ENCODE measurements around the gene TYROBP. TPM values are rescaled to one million over a fixed set of nuclear protein-coding genes. Genes with fewer than 3 reads are reported as not detected.

TYROBP gene
- total RNA-seq, 1 experiment from 2014 or later: not detected

DNA sequence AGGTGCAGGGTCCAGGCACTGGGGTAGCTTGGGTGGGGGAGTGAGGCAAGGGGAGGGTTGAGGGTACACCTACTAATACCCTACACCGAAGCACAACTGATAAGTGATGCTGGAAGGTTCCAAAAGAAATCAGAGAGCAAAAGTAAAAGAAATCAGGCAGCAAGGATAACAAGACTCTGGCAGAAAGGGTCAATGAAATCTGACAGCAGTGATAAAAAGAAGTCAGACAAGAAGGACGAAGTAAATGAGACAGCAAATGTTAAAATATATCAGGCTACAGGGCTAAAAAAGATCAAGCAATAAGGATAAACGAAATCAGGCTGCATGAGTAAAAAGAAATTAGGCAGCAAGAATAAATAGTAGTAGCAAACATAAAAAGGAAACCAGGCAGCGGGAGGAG, 32.7 kb upstream of the TYROBP start:
- POLR2A ChIA-PET: no interaction called here

DNA sequence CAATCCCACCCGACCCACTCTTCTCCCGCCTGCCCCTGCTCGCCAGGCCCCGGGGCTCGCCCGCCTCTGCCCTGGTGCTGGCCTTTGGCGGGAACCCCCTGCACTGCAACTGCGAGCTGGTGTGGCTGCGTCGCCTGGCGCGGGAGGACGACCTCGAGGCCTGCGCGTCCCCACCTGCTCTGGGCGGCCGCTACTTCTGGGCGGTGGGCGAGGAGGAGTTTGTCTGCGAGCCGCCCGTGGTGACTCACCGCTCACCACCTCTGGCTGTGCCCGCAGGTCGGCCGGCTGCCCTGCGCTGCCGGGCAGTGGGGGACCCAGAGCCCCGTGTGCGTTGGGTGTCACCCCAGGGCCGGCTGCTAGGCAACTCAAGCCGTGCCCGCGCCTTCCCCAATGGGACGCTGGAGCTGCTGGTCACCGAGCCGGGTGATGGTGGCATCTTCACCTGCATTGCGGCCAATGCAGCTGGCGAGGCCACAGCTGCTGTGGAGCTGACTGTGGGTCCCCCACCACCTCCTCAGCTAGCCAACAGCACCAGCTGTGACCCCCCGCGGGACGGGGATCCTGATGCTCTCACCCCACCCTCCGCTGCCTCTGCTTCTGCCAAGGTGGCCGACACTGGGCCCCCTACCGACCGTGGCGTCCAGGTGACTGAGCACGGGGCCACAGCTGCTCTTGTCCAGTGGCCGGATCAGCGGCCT, 32.1 kb upstream of the TYROBP start:
- no peak for TF ChIP-seq TCF7L2 (IDR thresholded peaks at IDR 0.05; ENCODE audit: low read depth, low read length)
- Histone ChIP-seq H3K4me3 (ENCODE audit: low read depth in 2 of 2, low read length in 2 of 2) (no peak overlapping the region), H3K27ac (ENCODE audit: low read length) (no peak overlapping the region), H3K36me3 (ENCODE audit: control insufficient read depth, insufficient read depth, low read length) (no peaks in the 10 kb centered on the region), H3K27me3 (ENCODE audit: control insufficient read depth, insufficient read depth, low read length) (no peaks in the 10 kb centered on the region), H3K4me1 (ENCODE audit: control insufficient read depth, insufficient read depth, low read length) (peaks cover 16% of the 10 kb centered on the region), H3K9me3 (ENCODE audit: control insufficient read depth, insufficient read depth, low read depth, low read length) (no peaks in the 10 kb centered on the region)
- no peak for DNase-seq (ENCODE audit: low read depth, low spot score)
- no TSS peak for BruUV-seq (replicated peaks)
- ATAC-seq: no peak
- POLR2A ChIA-PET: no interaction called here
- CTCF ChIA-PET: no interaction called here
- in situ Hi-C loops (cut with HindIII; ENCODE audit: low pct_unique_long_range_greater_than_20kb, low sequenced_read_pairs): no loop called here
- intact Hi-C loops (cut with micrococcal nuclease; ENCODE audit: unreplicated experiment): no loop called here

More for the DNA sequence above, 32.7 kb upstream of the TYROBP start:
- intact Hi-C loops (cut with micrococcal nuclease; ENCODE audit: unreplicated experiment) (no loop called here), in situ Hi-C loops (cut with HindIII; ENCODE audit: low pct_unique_long_range_greater_than_20kb, low sequenced_read_pairs) (no loop called here)
- BruUV-seq (replicated peaks): TSS peak; percentile 33
- DNase-seq (ENCODE audit: low read depth, low spot score) (no peak), ATAC-seq (no peak)
- H3K27me3 ChIP-seq (ENCODE audit: control insufficient read depth, insufficient read depth, low read length): no peaks in the 10 kb centered on the region
- H3K4me3 ChIP-seq (ENCODE audit: low read depth in 2 of 2, low read length in 2 of 2): no peak overlapping the region
- H3K9me3 ChIP-seq (ENCODE audit: control insufficient read depth, insufficient read depth, low read depth, low read length): no peaks in the 10 kb centered on the region
- no peak overlapping the region for H3K27ac ChIP-seq (ENCODE audit: low read length)
- CTCF ChIA-PET: interaction anchor here (0.7 kb wide), 1 partner anchor 71 kb away, joined by 3 read pairs; no protein-coding TSS in a partner anchor
- no peak for TF ChIP-seq POLR2AphosphoS5 (IDR thresholded peaks at IDR 0.05; ENCODE audit: low read depth, low read length)
- TF ChIP-seq, protein P1, sequence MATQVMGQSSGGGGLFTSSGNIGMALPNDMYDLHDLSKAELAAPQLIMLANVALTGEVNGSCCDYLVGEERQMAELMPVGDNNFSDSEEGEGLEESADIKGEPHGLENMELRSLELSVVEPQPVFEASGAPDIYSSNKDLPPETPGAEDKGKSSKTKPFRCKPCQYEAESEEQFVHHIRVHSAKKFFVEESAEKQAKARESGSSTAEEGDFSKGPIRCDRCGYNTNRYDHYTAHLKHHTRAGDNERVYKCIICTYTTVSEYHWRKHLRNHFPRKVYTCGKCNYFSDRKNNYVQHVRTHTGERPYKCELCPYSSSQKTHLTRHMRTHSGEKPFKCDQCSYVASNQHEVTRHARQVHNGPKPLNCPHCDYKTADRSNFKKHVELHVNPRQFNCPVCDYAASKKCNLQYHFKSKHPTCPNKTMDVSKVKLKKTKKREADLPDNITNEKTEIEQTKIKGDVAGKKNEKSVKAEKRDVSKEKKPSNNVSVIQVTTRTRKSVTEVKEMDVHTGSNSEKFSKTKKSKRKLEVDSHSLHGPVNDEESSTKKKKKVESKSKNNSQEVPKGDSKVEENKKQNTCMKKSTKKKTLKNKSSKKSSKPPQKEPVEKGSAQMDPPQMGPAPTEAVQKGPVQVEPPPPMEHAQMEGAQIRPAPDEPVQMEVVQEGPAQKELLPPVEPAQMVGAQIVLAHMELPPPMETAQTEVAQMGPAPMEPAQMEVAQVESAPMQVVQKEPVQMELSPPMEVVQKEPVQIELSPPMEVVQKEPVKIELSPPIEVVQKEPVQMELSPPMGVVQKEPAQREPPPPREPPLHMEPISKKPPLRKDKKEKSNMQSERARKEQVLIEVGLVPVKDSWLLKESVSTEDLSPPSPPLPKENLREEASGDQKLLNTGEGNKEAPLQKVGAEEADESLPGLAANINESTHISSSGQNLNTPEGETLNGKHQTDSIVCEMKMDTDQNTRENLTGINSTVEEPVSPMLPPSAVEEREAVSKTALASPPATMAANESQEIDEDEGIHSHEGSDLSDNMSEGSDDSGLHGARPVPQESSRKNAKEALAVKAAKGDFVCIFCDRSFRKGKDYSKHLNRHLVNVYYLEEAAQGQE (IDR thresholded peaks at IDR 0.05; ENCODE audit: insufficient read depth in 1 of 2, low read depth in 2 of 2, low read length in 1 of 2): no peak
- no peak for TF ChIP-seq TCF7L2 (IDR thresholded peaks at IDR 0.05; ENCODE audit: low read depth, low read length)
- TF ChIP-seq, protein P2, sequence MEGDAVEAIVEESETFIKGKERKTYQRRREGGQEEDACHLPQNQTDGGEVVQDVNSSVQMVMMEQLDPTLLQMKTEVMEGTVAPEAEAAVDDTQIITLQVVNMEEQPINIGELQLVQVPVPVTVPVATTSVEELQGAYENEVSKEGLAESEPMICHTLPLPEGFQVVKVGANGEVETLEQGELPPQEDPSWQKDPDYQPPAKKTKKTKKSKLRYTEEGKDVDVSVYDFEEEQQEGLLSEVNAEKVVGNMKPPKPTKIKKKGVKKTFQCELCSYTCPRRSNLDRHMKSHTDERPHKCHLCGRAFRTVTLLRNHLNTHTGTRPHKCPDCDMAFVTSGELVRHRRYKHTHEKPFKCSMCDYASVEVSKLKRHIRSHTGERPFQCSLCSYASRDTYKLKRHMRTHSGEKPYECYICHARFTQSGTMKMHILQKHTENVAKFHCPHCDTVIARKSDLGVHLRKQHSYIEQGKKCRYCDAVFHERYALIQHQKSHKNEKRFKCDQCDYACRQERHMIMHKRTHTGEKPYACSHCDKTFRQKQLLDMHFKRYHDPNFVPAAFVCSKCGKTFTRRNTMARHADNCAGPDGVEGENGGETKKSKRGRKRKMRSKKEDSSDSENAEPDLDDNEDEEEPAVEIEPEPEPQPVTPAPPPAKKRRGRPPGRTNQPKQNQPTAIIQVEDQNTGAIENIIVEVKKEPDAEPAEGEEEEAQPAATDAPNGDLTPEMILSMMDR (IDR thresholded peaks at IDR 0.05): no peak
- TF ChIP-seq SIN3A (IDR thresholded peaks at IDR 0.05; ENCODE audit: borderline replicate concordance, insufficient read depth, low read depth, low read length): no peak
- H3K36me3 ChIP-seq (ENCODE audit: control insufficient read depth, insufficient read depth, low read length): no peaks in the 10 kb centered on the region
- peaks cover 13% of the 10 kb centered on the region for H3K4me1 ChIP-seq (ENCODE audit: control insufficient read depth, insufficient read depth, low read length)

DNA sequence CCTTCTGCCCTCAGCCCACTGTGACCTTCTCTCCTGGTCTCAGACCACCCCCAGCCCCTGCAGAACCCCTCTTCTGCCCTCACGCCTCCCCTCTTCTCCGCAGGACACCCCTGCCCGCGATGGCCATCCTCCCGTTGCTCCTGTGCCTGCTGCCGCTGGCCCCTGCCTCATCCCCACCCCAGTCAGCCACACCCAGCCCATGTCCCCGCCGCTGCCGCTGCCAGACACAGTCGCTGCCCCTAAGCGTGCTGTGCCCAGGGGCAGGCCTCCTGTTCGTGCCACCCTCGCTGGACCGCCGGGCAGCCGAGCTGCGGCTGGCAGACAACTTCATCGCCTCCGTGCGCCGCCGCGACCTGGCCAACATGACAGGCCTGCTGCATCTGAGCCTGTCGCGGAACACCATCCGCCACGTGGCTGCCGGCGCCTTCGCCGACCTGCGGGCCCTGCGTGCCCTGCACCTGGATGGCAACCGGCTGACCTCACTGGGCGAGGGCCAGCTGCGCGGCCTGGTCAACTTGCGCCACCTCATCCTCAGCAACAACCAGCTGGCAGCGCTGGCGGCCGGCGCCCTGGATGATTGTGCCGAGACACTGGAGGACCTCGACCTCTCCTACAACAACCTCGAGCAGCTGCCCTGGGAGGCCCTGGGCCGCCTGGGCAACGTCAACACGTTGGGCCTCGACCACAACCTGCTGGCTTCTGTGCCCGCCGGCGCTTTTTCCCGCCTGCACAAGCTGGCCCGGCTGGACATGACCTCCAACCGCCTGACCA, 31.4 kb upstream of the TYROBP start:
- DNase-seq (ENCODE audit: low read depth, low spot score): no peak
- Histone ChIP-seq H3K36me3 (ENCODE audit: control insufficient read depth, insufficient read depth, low read length) (no peaks in the 10 kb centered on the region), H3K4me3 (ENCODE audit: low read depth in 2 of 2, low read length in 2 of 2) (no peak overlapping the region), H3K27me3 (ENCODE audit: control insufficient read depth, insufficient read depth, low read length) (no peaks in the 10 kb centered on the region), H3K27ac (ENCODE audit: low read length) (no peak overlapping the region), H3K4me1 (ENCODE audit: control insufficient read depth, insufficient read depth, low read length) (peaks cover 16% of the 10 kb centered on the region), H3K9me3 (ENCODE audit: control insufficient read depth, insufficient read depth, low read depth, low read length) (no peaks in the 10 kb centered on the region)
- POLR2A ChIA-PET: no interaction called here
- in situ Hi-C loops (cut with HindIII; ENCODE audit: low pct_unique_long_range_greater_than_20kb, low sequenced_read_pairs) (no loop called here), intact Hi-C loops (cut with micrococcal nuclease; ENCODE audit: unreplicated experiment) (no loop called here)
- no TSS peak for BruUV-seq (replicated peaks)
- ATAC-seq: no peak
- TF ChIP-seq, protein P1 (IDR thresholded peaks at IDR 0.05; ENCODE audit: insufficient read depth in 1 of 2, low read depth in 2 of 2, low read length in 1 of 2): no peak
- TF ChIP-seq, protein P2 (IDR thresholded peaks at IDR 0.05): no peak
- TF ChIP-seq SIN3A (IDR thresholded peaks at IDR 0.05; ENCODE audit: borderline replicate concordance, insufficient read depth, low read depth, low read length): no peak
- no peak for TF ChIP-seq TCF7L2 (IDR thresholded peaks at IDR 0.05; ENCODE audit: low read depth, low read length)
- no peak for TF ChIP-seq POLR2AphosphoS5 (IDR thresholded peaks at IDR 0.05; ENCODE audit: low read depth, low read length)
- CTCF ChIA-PET: no interaction called here
